Prostate gland (tissue), 2 donors: ENCODE data around the gene TLR1.

Experiments
- POLR2A ChIP-seq: fragments of 450-650 bp; IDR thresholded peaks from one replicate; pipeline ENCODE4 v1.6.1; 2016; ENCODE audit warnings: antibody characterized with exemption, mild to moderate bottlenecking
- TF ChIP-seq, protein P1 (sequence below), 4 experiments: fragments of 200-600 bp in 2 of 4; fragments of 450-650 bp in 2 of 4; sonication (generic) in 2 of 4; IDR thresholded peaks; 1 replicate in 3 of 4; 2 replicates in 1 of 4; pipeline ENCODE4 v1.5.1; 2016 to 2019; ENCODE audit warnings: antibody characterized with exemption in 4 of 4, mild to moderate bottlenecking in 2 of 4, moderate library complexity in 2 of 4

DNA sequence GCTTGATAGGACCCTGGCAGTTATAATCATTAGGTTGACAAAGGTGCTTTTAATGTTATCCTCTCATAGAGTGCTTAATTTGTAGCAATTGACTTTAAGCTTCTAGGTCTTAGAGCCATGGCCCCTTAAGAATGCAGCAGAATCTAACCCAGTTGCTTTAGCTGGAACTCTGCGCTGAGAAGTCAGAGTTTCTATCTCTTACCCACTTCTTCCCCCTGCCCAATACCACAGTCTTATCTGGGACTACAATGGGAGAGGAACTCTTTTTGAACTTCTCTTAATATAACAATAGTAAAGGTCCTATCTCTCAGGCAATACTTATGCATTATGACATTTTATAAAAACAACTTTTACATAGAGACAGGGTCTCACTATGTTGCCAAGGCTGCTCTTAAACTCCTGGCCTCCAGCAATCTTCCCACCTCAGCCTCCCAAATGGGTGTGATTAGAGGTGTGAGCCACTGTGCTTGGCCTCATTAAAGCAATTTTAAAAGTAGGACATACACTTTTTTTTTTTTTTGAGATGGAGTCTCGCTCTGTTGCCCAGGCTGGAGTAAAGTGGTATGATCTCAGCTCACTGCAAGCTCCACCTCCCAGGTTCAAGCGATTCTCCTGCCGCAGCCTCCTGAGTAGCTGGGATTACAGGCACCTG is 23.6 kb downstream of the TLR1 start:
- TF ChIP-seq POLR2A: no peak
- TF ChIP-seq, protein P1, sequence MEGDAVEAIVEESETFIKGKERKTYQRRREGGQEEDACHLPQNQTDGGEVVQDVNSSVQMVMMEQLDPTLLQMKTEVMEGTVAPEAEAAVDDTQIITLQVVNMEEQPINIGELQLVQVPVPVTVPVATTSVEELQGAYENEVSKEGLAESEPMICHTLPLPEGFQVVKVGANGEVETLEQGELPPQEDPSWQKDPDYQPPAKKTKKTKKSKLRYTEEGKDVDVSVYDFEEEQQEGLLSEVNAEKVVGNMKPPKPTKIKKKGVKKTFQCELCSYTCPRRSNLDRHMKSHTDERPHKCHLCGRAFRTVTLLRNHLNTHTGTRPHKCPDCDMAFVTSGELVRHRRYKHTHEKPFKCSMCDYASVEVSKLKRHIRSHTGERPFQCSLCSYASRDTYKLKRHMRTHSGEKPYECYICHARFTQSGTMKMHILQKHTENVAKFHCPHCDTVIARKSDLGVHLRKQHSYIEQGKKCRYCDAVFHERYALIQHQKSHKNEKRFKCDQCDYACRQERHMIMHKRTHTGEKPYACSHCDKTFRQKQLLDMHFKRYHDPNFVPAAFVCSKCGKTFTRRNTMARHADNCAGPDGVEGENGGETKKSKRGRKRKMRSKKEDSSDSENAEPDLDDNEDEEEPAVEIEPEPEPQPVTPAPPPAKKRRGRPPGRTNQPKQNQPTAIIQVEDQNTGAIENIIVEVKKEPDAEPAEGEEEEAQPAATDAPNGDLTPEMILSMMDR (IDR thresholded peaks at IDR 0.05): no peak
